Liver (tissue), 3 donors: ENCODE measurements around the gene CREB3L1.

ENCODE experiments used
- ATF3 ChIP-seq: IDR thresholded peaks from 2 replicates; pipeline ENCODE4 v1.6.1; 2016; ENCODE audit warnings: antibody characterized with exemption
- CTCF ChIP-seq: fragments of 150-350 bp; IDR thresholded peaks from 2 replicates; pipeline ENCODE4 v1.5.1; 2017; ENCODE audit warnings: improper control_type of control experiment, low read depth, low read length; ENCODE audit not compliant: missing input control
- EGR1 ChIP-seq, 2 donors: IDR thresholded peaks; 2 replicates each; pipeline ENCODE4 v1.6.1; 2016 to 2018; ENCODE audit warnings: antibody characterized with exemption in 2 of 2, low read depth in 2 of 2
- FOXA1 ChIP-seq: IDR thresholded peaks from 2 replicates; pipeline ENCODE4 v1.6.1; 2016; ENCODE audit warnings: antibody characterized with exemption
- GABPA ChIP-seq, 2 donors: IDR thresholded peaks in 1 of 2; conservative IDR thresholded peaks in 1 of 2; 2 replicates each; pipeline ENCODE4 v1.6.1; 2016; ENCODE audit warnings: antibody characterized with exemption in 2 of 2, mild to moderate bottlenecking in 1 of 2, moderate library complexity in 1 of 2
- HNF4G ChIP-seq: IDR thresholded peaks from 2 replicates; pipeline ENCODE4 v1.6.1; 2016; ENCODE audit warnings: antibody characterized with exemption
- JUND ChIP-seq, 2 donors: IDR thresholded peaks; 2 replicates each; pipeline ENCODE4 v1.6.1; 2016; ENCODE audit warnings: antibody characterized with exemption in 2 of 2
- MAX ChIP-seq: IDR thresholded peaks from 2 replicates; pipeline ENCODE4 v1.6.1; 2016; ENCODE audit warnings: antibody characterized with exemption
- NR2F2 ChIP-seq: IDR thresholded peaks from 2 replicates; pipeline ENCODE4 v1.6.1; 2016; ENCODE audit warnings: antibody characterized with exemption
- RAD21 ChIP-seq, 2 donors: IDR thresholded peaks; 2 replicates each; pipeline ENCODE4 v1.6.1; 2016; ENCODE audit warnings: antibody characterized with exemption in 2 of 2, mild to moderate bottlenecking in 2 of 2
- REST ChIP-seq: IDR thresholded peaks from 2 replicates; pipeline ENCODE4 v1.6.1; 2016; ENCODE audit warnings: antibody characterized with exemption, mild to moderate bottlenecking
- RXRA ChIP-seq, 2 donors: IDR thresholded peaks; 2 replicates each; pipeline ENCODE4 v1.6.1; 2017 to 2018; ENCODE audit warnings: antibody characterized with exemption in 2 of 2, mild to moderate bottlenecking in 1 of 2
- TAF1 ChIP-seq: conservative IDR thresholded peaks from 2 replicates; pipeline ENCODE4 v1.6.1; 2016; ENCODE audit warnings: antibody characterized with exemption, mild to moderate bottlenecking
- YY1 ChIP-seq: IDR thresholded peaks from 2 replicates; pipeline ENCODE4 v1.6.1; 2016; ENCODE audit warnings: antibody characterized with exemption, mild to moderate bottlenecking
- donor health status: healthy.
- donor health status: healthy.

DNA sequence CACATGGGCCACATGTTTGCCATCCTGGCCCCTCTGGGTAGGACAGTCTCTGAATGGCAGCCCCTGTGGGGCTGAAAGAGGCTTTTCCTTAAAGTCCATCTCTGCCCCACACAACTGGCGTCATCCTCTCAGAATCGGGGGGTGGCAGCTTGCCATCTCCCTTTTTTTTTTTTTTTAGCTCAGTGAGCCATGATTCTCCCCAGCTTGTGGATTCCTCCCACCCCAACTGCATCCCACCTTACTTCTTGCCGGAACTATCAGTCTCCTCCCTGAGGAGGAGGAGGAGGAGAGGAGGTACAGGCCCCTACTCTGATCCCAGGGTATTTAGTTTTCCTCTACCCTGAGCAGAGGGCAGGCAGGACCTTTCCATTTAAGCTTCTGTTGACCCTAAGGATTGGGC lies 73.2 kb downstream of the CREB3L1 start:
- TF ChIP-seq CTCF (no peak), JUND (IDR thresholded peaks at IDR 0.05) (no peak), TAF1 (no peak), EGR1 (IDR thresholded peaks at IDR 0.05; ENCODE audit: low read depth in 2 of 2) (no peak), RAD21 (IDR thresholded peaks at IDR 0.05) (no peak), FOXA1 (no peak), HNF4G (no peak), YY1 (no peak), MAX (no peak), ATF3 (no peak), GABPA (IDR thresholded peaks at IDR 0.05 in 1 of 2, conservative IDR thresholded peaks at IDR 0.05 in 1 of 2) (no peak), REST (no peak), RXRA (IDR thresholded peaks at IDR 0.05) (no peak), NR2F2 (no peak)
